H1 (cell line): Measurements from ENCODE around the gene BMI1. TPM values are rescaled to one million over a fixed set of nuclear protein-coding genes. Genes with fewer than 3 reads are reported as not detected.

ENCODE experiments used
- CHD1 ChIP-seq: IDR thresholded peaks from 2 replicates; pipeline ENCODE4 v1.6.1; 2012; ENCODE audit warnings: low read depth, low read length, improper control_type of control experiment
- GABPA ChIP-seq: IDR thresholded peaks from 2 replicates; pipeline ENCODE4 v1.6.1; 2011; ENCODE audit warnings: mild to moderate bottlenecking, low read length, moderate library complexity, borderline replicate concordance; ENCODE audit not compliant: insufficient read depth
- NRF1 ChIP-seq: IDR thresholded peaks from 2 replicates; pipeline ENCODE4 v1.6.1; 2011; ENCODE audit warnings: mild to moderate bottlenecking, low read depth, low read length, improper control_type of control experiment
- RAD21 ChIP-seq, 2 experiments: IDR thresholded peaks in 1 of 2; conservative IDR thresholded peaks in 1 of 2; 2 replicates each; pipeline ENCODE4 v1.6.1; 2011; ENCODE audit warnings: low read depth in 2 of 2, low read length in 2 of 2, improper control_type of control experiment in 1 of 2, inconsistent platforms in 1 of 2, mild to moderate bottlenecking in 1 of 2, moderate library complexity in 1 of 2
- RNF2 ChIP-seq: fragments of 200-900, 300-1000 bp; sonication (generic); IDR thresholded peaks from 2 replicates; pipeline ENCODE4 v1.7.1; 2016; ENCODE audit warnings: borderline replicate concordance, low read depth, mild to moderate bottlenecking, antibody characterized with exemption, low read length; ENCODE audit not compliant: poor library complexity, severe bottlenecking; ENCODE audit errors: missing control alignments
- SP2 ChIP-seq: IDR thresholded peaks from 2 replicates; pipeline ENCODE4 v1.6.1; 2012; ENCODE audit warnings: mild to moderate bottlenecking, low read length, inconsistent platforms
- SUZ12 ChIP-seq: fragments of 200-600 bp; sonication (generic); IDR thresholded peaks from 2 replicates; pipeline ENCODE4 v1.6.1; 2012; ENCODE audit warnings: mild to moderate bottlenecking, inconsistent platforms, low read length, moderate library complexity, mixed read lengths
- YY1 ChIP-seq: IDR thresholded peaks from 2 replicates; pipeline ENCODE4 v1.6.1; 2011; ENCODE audit warnings: low read depth, mild to moderate bottlenecking, low read length
- polyA plus RNA-seq, 7 experiments: library from polyadenylated mRNA; depleted of rRNA in 3 of 7; stranded (reverse) in 5 of 7; unstranded in 2 of 7; fragments of >200 nt in 5 of 7; fragments of 200-250 nt in 2 of 7; gene quantifications; 1 replicate in 5 of 7; 2 replicates in 1 of 7; 4 replicates in 1 of 7; pipeline versions ENCODE4 v1.2.1 to v1.2.3, GENCODE V29; 2011 to 2013; ENCODE audit warnings: missing spikeins in 2 of 7, mixed read lengths in 2 of 7
- total RNA-seq: library from RNA; stranded (reverse); fragmentation: NEBNext Ultra II Directional; extraction: Animal tissue kit (Norgen Biotek cat#: 25700); gene quantifications from 2 replicates; pipeline ENCODE4 v1.2.1, GENCODE V29; 2021

The BMI1 gene
- total and polyA plus RNA-seq, 2 of the 8 experiments (the other 6 are each of a cell fraction or from before 2014, with no cell fraction given): 2.8 to 10.7 TPM

DNA sequence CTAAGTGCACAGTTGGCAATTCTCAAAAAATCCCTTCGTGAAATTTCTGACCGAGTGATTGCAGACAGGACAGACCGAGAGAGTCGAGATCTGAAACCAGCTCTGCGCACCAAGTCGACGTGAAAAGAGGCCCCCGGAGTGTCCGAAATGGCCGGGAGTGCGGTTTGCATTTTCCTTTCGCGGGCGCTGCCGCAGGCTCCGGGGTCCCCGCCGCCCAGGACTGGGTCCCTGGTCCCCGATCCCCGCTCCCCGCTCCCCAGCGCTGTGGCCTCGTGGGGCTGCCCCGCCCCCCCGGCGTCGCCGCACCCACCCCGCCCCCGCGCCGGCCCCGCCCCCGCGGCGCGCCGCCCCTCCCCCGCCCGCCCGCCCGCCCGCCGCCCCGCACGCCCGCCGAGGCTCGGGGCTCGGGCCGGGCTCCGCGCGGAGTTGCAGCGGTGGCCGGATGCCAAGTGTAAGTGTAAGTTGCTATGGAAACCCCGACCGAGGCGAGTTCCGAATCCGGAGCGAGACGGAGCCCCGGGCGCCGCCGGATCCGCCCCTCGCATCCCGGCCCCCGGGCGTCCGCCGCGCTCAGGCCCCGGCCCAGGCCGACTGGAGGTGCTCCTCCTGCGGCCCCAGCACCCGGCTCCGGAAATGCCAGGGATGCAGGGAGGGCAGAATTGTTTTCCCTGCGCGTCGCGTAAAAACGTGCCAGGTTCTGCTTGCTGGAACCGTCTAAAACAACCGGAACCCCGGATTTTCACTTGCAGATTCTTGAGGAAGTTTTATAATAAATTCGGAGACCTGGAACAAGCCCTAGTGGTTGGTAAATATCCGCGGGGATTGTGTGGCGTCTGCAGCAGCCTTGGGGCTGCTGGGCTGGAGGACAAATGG is 4.6 kb downstream of the BMI1 start (continued):
- peak; percentile 71 for TF ChIP-seq RNF2
- no peak for TF ChIP-seq SP2
- peak; percentile 8 to 12; a peak in 2 of 4 replicates for TF ChIP-seq RAD21 (IDR thresholded peaks at IDR 0.05 in 1 of 2, conservative IDR thresholded peaks at IDR 0.05 in 1 of 2; ENCODE audit: low read depth in 2 of 2, low read length in 2 of 2)
- peak; percentile 18; the same call in 1 of the 2 replicates for TF ChIP-seq NRF1
- no peak for TF ChIP-seq YY1
- peak; percentile 61; the same call in 1 of the 2 replicates for TF ChIP-seq GABPA
- peak; percentile 43; the same call in 1 of the 2 replicates for TF ChIP-seq SUZ12
- TF ChIP-seq CHD1: no peak
